Testis (tissue), 3 donors: ENCODE measurements around the gene DHX57. TPM values are rescaled to one million over a fixed set of nuclear protein-coding genes. Genes with fewer than 3 reads are reported as not detected.

Source experiments
- DNase-seq: peaks from one replicate; pipeline ENCODE4 v3.0.0-alpha.2; 2019
- H3K27ac ChIP-seq, 2 donors: fragments of 200-600 bp; sonication (generic); one replicate each; pipeline ENCODE4 v1.5.1; 2019
- H3K27me3 ChIP-seq: fragments of 200-600 bp; sonication (generic); one replicate; pipeline ENCODE4 v1.5.1; 2019
- H3K36me3 ChIP-seq: fragments of 200-600 bp; sonication (generic); one replicate; pipeline ENCODE4 v1.5.1; 2017; ENCODE audit warnings: low read depth; ENCODE audit errors: missing control alignments
- H3K4me1 ChIP-seq: fragments of 200-600 bp; sonication (generic); one replicate; pipeline ENCODE4 v1.5.1; 2019
- H3K4me3 ChIP-seq, 2 donors: fragments of 200-600 bp; sonication (generic); one replicate each; pipeline ENCODE4 v1.5.1; 2017 to 2019
- H3K9me3 ChIP-seq: fragments of 200-600 bp; sonication (generic); one replicate; pipeline ENCODE4 v1.5.1; 2017
- CTCF ChIP-seq, 3 experiments: fragments of 450-650 bp in 2 of 3; fragments of 200-600 bp in 1 of 3; sonication (generic) in 1 of 3; IDR thresholded peaks; one replicate each; pipeline ENCODE4 v1.5.1; 2016 to 2019; ENCODE audit warnings: antibody characterized with exemption in 3 of 3, mild to moderate bottlenecking in 2 of 3, moderate library complexity in 1 of 3
- POLR2A ChIP-seq: fragments of 450-650 bp; IDR thresholded peaks from one replicate; pipeline ENCODE4 v1.6.1; 2017; ENCODE audit warnings: antibody characterized with exemption, mild to moderate bottlenecking, moderate library complexity
- WGBS, 2 donors: methylation state at CpG; one replicate each; pipeline ENCODE4 v1.1.5; 2018; 5-methylcytosine and 5-hydroxymethylcytosine counted together
- intact Hi-C: fragments of 100-400 bp; cut with DNase I; formaldehyde crosslinking; loops from one replicate; pipeline ENCODE4 v1.15.1; 2023; ENCODE audit warnings: low total_unique reads
- polyA plus RNA-seq: library from polyadenylated mRNA; stranded (reverse); fragments of 350-450 nt; fragmentation: Illumina TruSeq; extraction: RNeasy Lipid Tissue Mini Kit (QIAGEN cat#74804); gene quantifications from one replicate; pipeline ENCODE4 v1.2.3, GENCODE V29; 2014; ENCODE audit warnings: low read depth, low replicate concordance; ENCODE audit not compliant: insufficient read depth
- total RNA-seq, 2 donors: library from RNA; depleted of rRNA; stranded (reverse); fragments of >200 nt; gene quantifications; one replicate each; pipeline ENCODE4 v1.2.3, GENCODE V29; 2016

Gene DHX57
- total and polyA plus RNA-seq, 3 donors from 2014 or later = 36.8 to 74.2 (median 63.7) TPM

DNA sequence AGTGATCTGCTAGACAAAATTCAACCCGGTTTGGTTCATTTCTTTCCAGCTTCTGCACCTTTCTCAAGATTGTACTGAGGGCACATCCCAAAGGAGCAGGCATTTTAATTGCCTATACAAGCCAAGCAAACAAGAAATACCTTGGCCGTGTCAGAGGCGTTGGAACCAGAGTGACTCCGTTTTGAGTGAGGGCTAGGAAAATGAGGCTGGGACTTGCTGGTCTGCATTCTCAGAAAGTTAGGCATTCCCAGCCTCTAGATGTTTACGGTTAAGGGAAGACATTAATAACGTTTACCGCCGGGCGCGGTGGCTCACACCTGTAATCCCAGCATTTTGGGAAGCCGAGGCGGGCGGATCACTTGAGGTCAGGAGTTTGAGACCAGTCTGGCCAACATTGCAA, 99.2 kb downstream of the DHX57 start:
- H3K36me3 ChIP-seq = no peaks in the 10 kb centered on the region
- H3K27me3 ChIP-seq = no peaks in the 10 kb centered on the region
- intact Hi-C loops = no loop called here
- H3K27ac ChIP-seq = no peak overlapping the region
- DNase-seq = no peak
- no peak overlapping the region for H3K4me3 ChIP-seq
- H3K9me3 ChIP-seq = no peaks in the 10 kb centered on the region
- TF ChIP-seq CTCF (IDR thresholded peaks at IDR 0.05) (no peak), POLR2A (no peak)
- H3K4me1 ChIP-seq = peaks cover 2% of the 10 kb centered on the region
- 64 to 70% methylated on average over 13 of the region's 13 CpGs for WGBS, 2 donors

GRCh38 chr2:38775921-38776225, 99.9 kb downstream of the DHX57 start:
- intact Hi-C loops = no loop called here
- H3K27ac ChIP-seq = no peak overlapping the region
- 61 to 73% methylated on average over 7 of the region's 7 CpGs for WGBS, 2 donors

GRCh38 chr2:38775097-38775920, 100.4 kb downstream of the DHX57 start:
- 84 to 88% methylated on average over 17 of the region's 17 CpGs for WGBS, 2 donors
- H3K27ac ChIP-seq = no peak overlapping the region

More at GRCh38 chr2:38775921-38776225, 99.9 kb downstream of the DHX57 start:
- Histone ChIP-seq H3K4me1 (peaks cover 2% of the 10 kb centered on the region), H3K4me3 (no peak overlapping the region), H3K9me3 (no peaks in the 10 kb centered on the region), H3K27me3 (no peaks in the 10 kb centered on the region), H3K36me3 (no peaks in the 10 kb centered on the region)
- TF ChIP-seq CTCF (IDR thresholded peaks at IDR 0.05) (no peak), POLR2A (no peak)
- DNase-seq = no peak

GRCh38 chr2:38771632-38772031, 104.1 kb downstream of the DHX57 start:
- no peaks in the 10 kb centered on the region for H3K9me3 ChIP-seq
- TF ChIP-seq CTCF (IDR thresholded peaks at IDR 0.05) = no peak
- TF ChIP-seq POLR2A = no peak
- H3K4me1 ChIP-seq = no peaks in the 10 kb centered on the region
- intact Hi-C loops = no loop called here
- 76 to 77% methylated on average over 5 of the region's 5 CpGs for WGBS, 2 donors
- no peaks in the 10 kb centered on the region for H3K27me3 ChIP-seq
- no peak overlapping the region for H3K4me3 ChIP-seq
- DNase-seq = no peak
- no peaks in the 10 kb centered on the region for H3K36me3 ChIP-seq
- H3K27ac ChIP-seq = no peak overlapping the region

More at GRCh38 chr2:38775097-38775920, 100.4 kb downstream of the DHX57 start:
- Histone ChIP-seq H3K9me3 (no peaks in the 10 kb centered on the region), H3K36me3 (no peaks in the 10 kb centered on the region), H3K4me3 (no peak overlapping the region), H3K4me1 (peaks cover 2% of the 10 kb centered on the region), H3K27me3 (no peaks in the 10 kb centered on the region)
- TF ChIP-seq POLR2A (no peak), CTCF (IDR thresholded peaks at IDR 0.05) (no peak)
- DNase-seq = no peak
- intact Hi-C loops = no loop called here

GRCh38 chr2:38765551-38765950, 110.2 kb downstream of the DHX57 start:
- intact Hi-C loops = no loop called here
- TF ChIP-seq POLR2A (no peak), CTCF (IDR thresholded peaks at IDR 0.05) (no peak)
- 85 to 93% methylated on average over 5 of the region's 5 CpGs for WGBS, 2 donors
- DNase-seq = no peak
- H3K4me1 ChIP-seq = no peaks in the 10 kb centered on the region
- no peak overlapping the region for H3K27ac ChIP-seq
- no peaks in the 10 kb centered on the region for H3K27me3 ChIP-seq
- no peak overlapping the region for H3K4me3 ChIP-seq
- H3K36me3 ChIP-seq = no peaks in the 10 kb centered on the region
- no peaks in the 10 kb centered on the region for H3K9me3 ChIP-seq
